Erythroblast (primary cell): ENCODE results near the gene TSC22D3.

Source experiments
- GATA1 ChIP-seq: IDR thresholded peaks from 2 replicates; pipeline ENCODE4 v1.6.1; 2011; ENCODE audit warnings: low read depth, mild to moderate bottlenecking, control low read depth, low read length, moderate library complexity
- POLR2A ChIP-seq: IDR thresholded peaks from 2 replicates; pipeline ENCODE4 v1.6.1; 2011; ENCODE audit warnings: mild to moderate bottlenecking, low read length

DNA sequence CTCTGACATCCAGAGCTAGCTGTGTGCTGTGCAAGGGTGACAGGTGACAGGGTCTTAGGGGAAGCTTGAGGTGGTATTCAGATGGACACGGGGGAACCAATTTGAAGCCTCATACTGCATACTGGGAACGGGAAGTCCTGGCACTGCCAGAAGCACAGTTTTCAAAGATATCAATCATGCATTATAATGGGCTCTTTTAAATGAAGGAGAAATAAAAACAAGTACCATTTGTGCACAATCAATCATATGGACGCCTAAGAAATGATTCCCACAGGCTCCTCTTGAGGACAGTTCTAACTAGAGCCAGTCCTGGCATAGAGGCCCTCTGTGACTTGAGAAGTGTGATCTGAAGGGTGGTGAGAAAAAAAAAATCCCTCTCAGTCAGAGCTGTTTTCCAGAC lies 50.9 kb downstream of the TSC22D3 start:
- no peak for TF ChIP-seq POLR2A
- TF ChIP-seq GATA1: no peak
